ENCODE measurements around the gene CHCHD6. TPM values are rescaled to one million over a fixed set of nuclear protein-coding genes. Genes with fewer than 3 reads are reported as not detected.

Gene CHCHD6
- total RNA-seq, 3 donors from 2014 or later (not counting 1 experiment from before 2014, with no cell fraction given) = 5.3 to 9.9 (median 8.3) TPM

GRCh38 chr3:126934991-126935390 is 231.0 kb downstream of the CHCHD6 start:
- Histone ChIP-seq H3K9me3 (ENCODE audit: control insufficient read depth, insufficient read depth, low read length) (no peaks in the 10 kb centered on the region), H3K4me1 (ENCODE audit: control insufficient read depth, insufficient read depth, low read length) (no peaks in the 10 kb centered on the region), H3K36me3 (ENCODE audit: control insufficient read depth, insufficient read depth, low read length) (no peaks in the 10 kb centered on the region), H3K27ac (ENCODE audit: low read length) (no peak overlapping the region), H3K27me3 (ENCODE audit: control insufficient read depth, insufficient read depth, low read length) (no peaks in the 10 kb centered on the region), H3K4me3 (ENCODE audit: low read length) (no peak overlapping the region)
- no peaks in the 10 kb centered on the region for H3K9me3 Mint-ChIP-seq
- no peak for DNase-seq
- no peak for TF ChIP-seq CTCF (IDR thresholded peaks at IDR 0.05)
- peaks cover 0 to 10% of the 10 kb centered on the region in 2 donors for H3K4me1 Mint-ChIP-seq
- H3K36me3 Mint-ChIP-seq = no peaks in the 10 kb centered on the region
- H3K4me3 Mint-ChIP-seq = no peak overlapping the region
- H3K27me3 Mint-ChIP-seq (ENCODE audit: low read depth in 2 of 2) = peaks cover 4 to 20% of the 10 kb centered on the region in 2 donors
- WGBS (ENCODE audit: insufficient coverage) = 98% methylated on average over 8 of the region's 8 CpGs
- intact Hi-C loops (cut with micrococcal nuclease) = no loop called here
- no peak for ATAC-seq
- H3K27ac Mint-ChIP-seq = no peak overlapping the region

GRCh38 chr3:126935756-126936509 is 231.9 kb downstream of the CHCHD6 start:
- H3K27ac ChIP-seq (ENCODE audit: low read length) = no peak overlapping the region
- H3K27me3 ChIP-seq (ENCODE audit: control insufficient read depth, insufficient read depth, low read length) = no peaks in the 10 kb centered on the region
- H3K4me1 ChIP-seq (ENCODE audit: control insufficient read depth, insufficient read depth, low read length) = no peaks in the 10 kb centered on the region
- Mint-ChIP-seq H3K9me3 (no peaks in the 10 kb centered on the region), H3K36me3 (no peaks in the 10 kb centered on the region), H3K27me3 (ENCODE audit: low read depth in 2 of 2) (peaks cover under 1 to 11% of the 10 kb centered on the region in 2 donors), H3K4me3 (no peak overlapping the region), H3K4me1 (peaks cover 0 to 10% of the 10 kb centered on the region in 2 donors), H3K27ac (no peak overlapping the region)
- H3K9me3 ChIP-seq (ENCODE audit: control insufficient read depth, insufficient read depth, low read length) = no peaks in the 10 kb centered on the region
- TF ChIP-seq CTCF (IDR thresholded peaks at IDR 0.05) = no peak
- H3K36me3 ChIP-seq (ENCODE audit: control insufficient read depth, insufficient read depth, low read length) = no peaks in the 10 kb centered on the region
- ATAC-seq (no peak), DNase-seq (no peak)
- 59% methylated on average over 4 of the region's 4 CpGs for WGBS (ENCODE audit: insufficient coverage)
- no peak overlapping the region for H3K4me3 ChIP-seq (ENCODE audit: low read length)
- intact Hi-C loops (cut with micrococcal nuclease) = no loop called here

- DNase-seq (no peak), ATAC-seq (no peak)
- Mint-ChIP-seq H3K4me1 (peaks cover 0 to 15% of the 10 kb centered on the region in 2 donors), H3K4me3 (no peak overlapping the region), H3K27me3 (ENCODE audit: low read depth in 2 of 2) (peaks cover 0 to 7% of the 10 kb centered on the region in 2 donors), H3K9me3 (no peaks in the 10 kb centered on the region), H3K27ac (no peak overlapping the region), H3K36me3 (no peaks in the 10 kb centered on the region)
- Histone ChIP-seq H3K27me3 (ENCODE audit: control insufficient read depth, insufficient read depth, low read length) (no peaks in the 10 kb centered on the region), H3K4me3 (ENCODE audit: low read length) (no peak overlapping the region), H3K27ac (ENCODE audit: low read length) (no peak overlapping the region), H3K4me1 (ENCODE audit: control insufficient read depth, insufficient read depth, low read length) (no peaks in the 10 kb centered on the region), H3K36me3 (ENCODE audit: control insufficient read depth, insufficient read depth, low read length) (no peaks in the 10 kb centered on the region), H3K9me3 (ENCODE audit: control insufficient read depth, insufficient read depth, low read length) (no peaks in the 10 kb centered on the region)
- 97% methylated on average over 5 of the region's 6 CpGs for WGBS (ENCODE audit: insufficient coverage)
- no peak for TF ChIP-seq CTCF (IDR thresholded peaks at IDR 0.05)
- intact Hi-C loops (cut with micrococcal nuclease) = no loop called here
Measured at GRCh38 chr3:126936853-126937425, 232.9 kb downstream of the CHCHD6 start.
